GM19193 (cell line): Measurements from ENCODE around the gene SCPEP1.

Source experiments
- POLR2A ChIP-seq: IDR thresholded peaks from 4 replicates; pipeline ENCODE4 v1.6.1; 2011; ENCODE audit not compliant: insufficient read depth, insufficient read length; ENCODE audit errors: extremely low read depth

SCPEP1 gene

DNA sequence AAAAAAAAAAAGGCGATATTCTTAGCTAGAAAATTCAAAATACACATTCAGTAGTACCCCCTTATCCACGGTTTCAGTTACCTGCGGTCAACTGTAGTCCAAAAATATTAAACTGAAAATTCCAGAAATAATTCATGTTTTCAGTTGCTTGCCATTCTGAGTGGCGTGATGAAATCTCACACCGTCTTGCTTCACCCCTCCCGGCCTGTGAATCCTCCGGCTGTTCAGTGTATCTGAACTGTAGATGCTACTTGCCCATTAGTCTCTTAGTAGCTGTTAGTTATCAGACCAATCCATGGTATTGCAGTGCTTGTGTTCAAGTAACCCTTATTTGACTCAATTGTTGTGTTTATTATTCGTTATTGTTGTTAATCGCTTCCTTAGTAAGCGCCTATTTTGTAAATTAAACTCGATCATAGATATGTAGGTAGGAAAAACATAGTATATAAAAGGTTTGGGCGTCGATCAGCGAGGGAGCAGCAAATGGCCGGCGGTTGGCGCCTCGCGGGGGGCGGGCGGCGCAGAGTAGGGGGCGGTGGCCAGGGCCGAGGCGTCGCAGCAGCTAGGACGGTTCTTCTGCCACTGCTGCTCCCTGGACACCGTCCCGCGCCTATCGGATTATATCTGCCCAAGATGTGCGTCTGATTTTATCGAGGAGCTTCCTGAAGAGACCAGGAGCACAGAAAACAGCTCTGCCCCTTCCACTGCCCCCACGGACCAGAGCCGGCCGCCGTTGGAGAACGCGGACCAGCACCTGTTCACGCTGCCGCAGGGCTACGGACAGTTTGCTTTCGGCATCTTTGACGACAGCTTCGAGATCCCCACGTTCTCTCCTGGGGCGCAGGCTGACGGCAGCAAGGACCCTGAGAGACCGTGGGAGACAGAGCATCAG, 67.3 kb downstream of the SCPEP1 start:
- TF ChIP-seq POLR2A, result no peak

DNA sequence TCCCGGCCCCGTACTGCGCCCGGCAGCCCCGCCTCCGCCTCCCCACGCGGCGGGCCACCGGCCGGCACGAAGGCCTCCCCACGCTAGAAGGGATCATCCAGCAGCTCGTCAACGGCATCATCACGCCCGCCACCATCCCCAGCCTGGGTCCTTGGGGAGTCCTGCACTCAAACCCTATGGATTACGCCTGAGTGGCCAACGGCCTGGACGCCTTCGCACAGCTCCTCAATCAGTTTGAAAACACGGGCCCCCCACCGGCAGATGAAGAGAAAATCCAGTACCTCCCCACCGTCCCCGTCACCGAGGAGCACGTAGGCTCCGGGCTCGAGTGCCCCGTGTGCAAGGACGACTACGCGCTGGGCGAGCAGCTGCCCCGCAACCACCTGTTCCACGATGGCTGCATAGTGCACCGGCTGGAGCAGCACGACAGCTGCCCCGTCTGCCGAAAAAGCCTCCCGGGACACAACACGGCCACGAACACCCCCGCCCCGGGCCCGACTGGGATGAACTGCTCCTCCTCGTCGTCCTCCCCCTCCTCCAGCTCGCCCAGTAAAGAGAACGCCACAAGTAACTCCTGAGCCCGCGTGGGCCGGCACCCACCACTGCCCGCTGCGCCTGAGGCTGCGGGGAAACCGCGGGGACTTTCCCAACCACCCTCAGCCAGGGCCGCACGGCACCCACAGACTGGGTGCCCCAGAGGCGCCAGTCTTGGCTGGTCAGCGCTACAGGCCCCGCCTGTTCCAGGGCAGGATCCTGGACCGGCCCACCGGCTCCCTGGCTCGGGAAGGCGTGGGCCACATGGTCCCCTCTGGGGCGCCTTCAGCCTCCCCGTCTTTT, 68.2 kb downstream of the SCPEP1 start:
- no peak for TF ChIP-seq POLR2A

GRCh38 chr17:57046749-57047148, 68.8 kb downstream of the SCPEP1 start:
- TF ChIP-seq POLR2A, result no peak

DNA sequence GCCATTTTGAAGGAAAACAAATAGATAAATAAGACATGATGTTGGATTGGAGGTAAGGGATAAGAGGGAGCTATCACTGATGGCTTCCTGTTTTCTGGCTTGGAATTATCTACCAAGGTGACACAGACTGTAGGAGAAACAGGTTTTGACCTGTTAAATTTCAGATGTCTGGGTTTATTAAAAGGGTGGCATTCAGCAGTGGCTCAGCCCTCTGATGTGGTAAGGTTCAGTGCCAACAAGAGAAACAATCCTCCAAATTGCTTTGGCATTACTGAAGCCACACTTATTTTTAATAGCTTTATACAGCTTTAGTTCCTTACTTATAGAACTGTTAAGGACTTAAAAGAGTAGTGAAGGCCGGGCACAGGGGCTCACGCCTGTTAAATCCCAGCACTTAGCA, 70.2 kb downstream of the SCPEP1 start:
- TF ChIP-seq POLR2A, result no peak

GRCh38 chr17:57050306-57050705, 72.4 kb downstream of the SCPEP1 start:
- no peak for TF ChIP-seq POLR2A

DNA sequence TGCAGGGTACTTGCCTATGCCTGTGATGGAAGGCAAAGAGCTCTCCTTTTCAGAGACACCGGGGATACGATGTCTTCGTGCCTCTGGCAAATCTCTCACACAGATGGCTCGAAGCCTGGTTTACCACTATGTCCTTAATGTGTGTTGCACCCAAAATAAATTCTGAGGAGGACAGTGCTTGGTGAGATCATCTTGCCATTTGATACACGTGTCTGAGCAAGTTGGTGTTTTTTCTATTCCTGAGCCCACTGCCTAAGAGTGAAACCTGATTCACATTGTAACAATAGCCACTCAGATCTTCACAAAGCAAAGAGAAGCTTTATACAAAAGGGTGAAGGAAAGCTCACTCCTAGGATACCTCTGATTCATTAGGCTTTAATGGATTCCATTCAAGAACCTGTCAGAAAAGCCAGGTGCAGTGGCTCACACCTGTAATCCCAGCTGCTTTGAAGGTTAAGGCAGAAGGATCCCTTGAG, 74.0 kb downstream of the SCPEP1 start:
- no peak for TF ChIP-seq POLR2A
